Measurements from ENCODE around the gene CSRP2. TPM values are rescaled to one million over a fixed set of nuclear protein-coding genes. Genes with fewer than 3 reads are reported as not detected.

CSRP2 gene
- total RNA-seq, 1 experiment from 2014 or later, result 57.5 TPM

Other genes starting within 250 kb of the CSRP2 start
- gene ZDHHC17, start 114.9 kb downstream of the CSRP2 start, total RNA-seq (2014; rRNA removed; shearing (Covaris generic)), result 27.1 and 46.3 TPM in 2 replicates
- gene E2F7, start 186.6 kb upstream of the CSRP2 start, total RNA-seq (2014; rRNA removed; shearing (Covaris generic)), result 2.7 and 5.7 TPM in 2 replicates

All from G401 (cell line).